C1 segment of cervical spinal cord (tissue), 14 donors: ENCODE data around the gene NOTCH1.

ENCODE experiments used
- DNase-seq, 14 donors: peaks; one replicate each; lab custom pipeline; 2025; lab: John Stamatoyannopoulos, UW

NOTCH1 gene

GRCh38 chr9:136466155-136466541 lies 79.7 kb downstream of the NOTCH1 start:
- no peak for DNase-seq

- DNase-seq = no peak
Observed at GRCh38 chr9:136465500-136466154, 80.2 kb downstream of the NOTCH1 start.

DNA sequence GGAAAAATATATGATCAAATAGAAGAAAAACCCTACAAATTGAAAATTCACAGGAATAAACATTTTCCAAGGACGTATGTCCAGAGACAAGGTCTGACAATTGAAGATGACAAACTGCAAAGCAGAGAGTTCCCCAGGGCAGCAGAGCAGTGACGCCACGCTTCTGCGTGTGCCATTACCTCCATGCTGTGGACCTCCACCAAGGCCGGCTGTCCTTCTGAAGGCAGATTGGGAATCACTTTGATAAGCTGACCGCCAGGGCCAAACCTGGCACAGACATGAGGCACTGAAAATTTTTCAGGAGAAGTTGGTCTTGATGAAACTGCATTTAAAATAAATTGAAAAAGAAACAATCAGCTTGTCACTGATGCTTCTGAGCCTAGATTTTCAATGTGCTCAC lies 81.6 kb downstream of the NOTCH1 start:
- no peak for DNase-seq

GRCh38 chr9:136463578-136463977 lies 82.3 kb downstream of the NOTCH1 start:
- no peak for DNase-seq

DNA sequence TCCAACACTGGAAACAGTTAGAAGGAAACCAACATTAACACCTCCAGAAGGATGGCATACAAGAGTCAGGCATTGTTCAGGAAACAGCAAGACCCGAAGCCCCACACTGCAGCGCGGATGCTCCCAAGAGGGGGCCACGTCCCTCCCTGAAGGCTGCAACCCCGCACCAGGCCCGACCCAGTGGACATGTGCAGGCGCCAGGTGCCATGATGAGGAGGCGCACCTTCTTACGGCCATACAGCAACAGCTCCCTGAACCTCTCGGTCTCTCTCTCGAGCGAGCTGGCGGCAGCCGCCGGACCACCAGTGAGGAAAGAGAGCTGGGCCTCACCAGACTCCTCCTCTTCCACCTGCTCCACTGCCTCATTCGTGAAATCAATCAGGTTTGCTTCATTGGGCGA lies 83.2 kb downstream of the NOTCH1 start:
- no peak for DNase-seq

DNA sequence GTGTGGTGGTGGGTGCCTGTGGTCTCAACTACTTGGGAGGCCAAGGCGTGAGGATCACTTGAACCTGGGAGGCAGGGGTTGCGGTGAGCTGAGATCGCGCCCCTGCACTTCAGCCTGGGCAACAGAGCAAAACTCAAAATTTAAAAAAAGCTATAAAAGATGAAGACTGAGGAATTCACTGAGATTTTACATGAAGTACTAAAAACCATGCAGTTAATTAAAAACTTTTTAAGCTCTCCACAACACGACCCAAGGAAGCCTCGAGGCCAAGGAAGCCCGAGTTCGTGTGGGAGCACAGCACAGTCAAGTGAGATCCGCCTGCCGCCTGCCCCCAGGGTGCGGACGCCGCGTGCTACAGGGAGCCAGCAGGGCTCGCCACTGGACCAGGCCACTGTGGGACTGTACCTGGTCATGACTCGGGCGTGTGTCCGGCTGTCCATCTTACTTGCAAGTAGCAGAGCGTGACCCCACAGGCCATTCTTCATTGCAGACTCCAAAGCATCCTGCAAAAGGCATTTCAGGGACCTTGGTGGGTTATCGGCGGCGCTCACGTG lies 85.0 kb downstream of the NOTCH1 start:
- DNase-seq = no peak

DNA sequence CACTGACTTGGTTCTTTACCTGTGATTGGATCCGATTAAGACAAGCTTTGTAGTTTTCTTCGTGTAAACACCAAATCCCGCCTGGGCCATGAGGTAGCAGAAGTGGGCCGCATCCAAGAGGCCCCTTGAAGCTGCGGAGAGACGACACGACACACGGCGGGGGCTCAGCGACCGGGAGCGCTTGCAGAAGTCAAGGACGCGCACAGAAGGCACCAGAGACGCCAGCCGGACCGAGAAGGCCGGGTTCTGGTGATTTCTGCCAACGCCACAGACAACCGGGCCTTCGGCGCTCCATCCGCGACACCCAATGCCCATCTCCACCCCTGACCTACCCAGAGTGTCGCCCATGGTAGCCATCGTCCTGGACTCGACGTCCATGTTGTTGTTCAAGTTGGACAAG lies 86.4 kb downstream of the NOTCH1 start:
- DNase-seq = no peak

DNA sequence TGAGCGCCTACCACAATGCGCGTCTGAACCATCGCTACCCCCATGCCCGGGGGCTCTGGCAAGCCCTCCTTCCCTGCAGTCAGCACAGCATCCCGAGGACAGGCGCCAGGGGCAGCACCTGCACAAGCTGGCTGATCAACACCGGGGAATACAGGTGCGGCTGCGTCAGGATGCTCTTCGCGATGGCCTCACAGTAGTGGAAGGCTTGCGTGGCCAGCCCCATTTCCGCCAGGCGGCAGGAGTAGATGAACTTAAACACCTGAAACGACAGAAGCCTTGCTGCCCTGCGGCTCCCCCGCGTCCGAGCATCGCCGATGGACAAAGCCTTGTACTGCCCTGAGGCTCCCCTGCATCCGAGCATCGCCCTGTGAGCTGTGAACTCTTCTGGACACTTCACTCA lies 88.5 kb downstream of the NOTCH1 start:
- DNase-seq = no peak

GRCh38 chr9:136456258-136456657 lies 89.6 kb downstream of the NOTCH1 start:
- no peak for DNase-seq

- DNase-seq = no peak
Observed at GRCh38 chr9:136455043-136456002, 90.5 kb downstream of the NOTCH1 start.

DNA sequence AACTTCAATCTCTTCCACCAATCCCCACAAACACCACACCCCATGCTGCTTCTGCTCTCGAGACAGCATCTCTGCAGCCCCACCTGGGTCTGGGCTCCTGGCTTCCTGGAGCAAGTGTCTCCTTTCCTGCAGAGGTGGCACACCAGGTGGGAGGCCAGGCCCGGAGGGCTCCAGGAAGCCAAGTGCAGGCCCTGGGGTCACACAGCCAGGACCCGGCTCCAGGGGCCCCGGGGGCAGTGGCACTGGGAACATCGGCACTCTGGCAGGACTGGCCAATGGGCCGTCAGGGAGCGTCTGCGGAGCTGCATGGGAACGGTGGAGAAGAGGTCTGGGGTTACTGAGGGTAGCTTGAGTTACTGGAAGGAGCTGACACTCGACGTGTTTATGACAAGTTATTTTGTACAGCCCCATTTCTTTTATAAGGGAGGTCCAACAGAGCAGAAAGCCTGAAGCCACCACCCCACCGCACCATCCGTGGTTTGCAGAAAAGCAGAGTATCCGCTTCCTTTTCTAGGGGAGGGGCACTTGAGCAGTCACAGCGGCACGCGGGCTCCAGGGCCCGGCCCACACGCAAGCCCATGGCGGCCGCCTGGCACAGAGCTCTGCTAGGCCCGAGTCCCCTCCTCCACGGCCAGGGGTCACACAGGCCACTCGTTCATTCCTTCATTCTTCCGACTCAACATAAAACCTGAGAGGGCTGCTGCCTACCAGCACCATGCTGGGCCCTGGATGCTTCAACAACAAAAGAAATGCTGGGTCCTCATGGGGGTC lies 91.6 kb downstream of the NOTCH1 start:
- no peak for DNase-seq

DNA sequence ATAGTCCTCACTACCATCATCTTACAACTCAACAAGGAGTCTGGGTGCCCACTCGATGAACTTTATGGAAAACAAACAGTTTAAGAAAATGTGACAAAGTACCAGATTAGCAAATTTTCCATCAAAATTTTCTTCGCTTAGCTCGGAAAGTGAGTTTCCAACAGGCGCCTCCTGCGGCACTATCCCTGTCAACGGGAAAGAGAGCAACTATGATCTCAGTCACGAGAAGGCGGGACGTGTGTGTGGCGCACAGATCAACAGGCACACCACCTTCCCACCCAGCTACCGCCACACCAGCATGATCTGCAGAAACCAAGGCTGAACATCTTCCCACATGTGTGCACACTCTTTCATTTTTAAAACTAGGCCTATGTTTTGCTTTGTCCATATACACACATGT lies 92.5 kb downstream of the NOTCH1 start:
- no peak for DNase-seq

DNA sequence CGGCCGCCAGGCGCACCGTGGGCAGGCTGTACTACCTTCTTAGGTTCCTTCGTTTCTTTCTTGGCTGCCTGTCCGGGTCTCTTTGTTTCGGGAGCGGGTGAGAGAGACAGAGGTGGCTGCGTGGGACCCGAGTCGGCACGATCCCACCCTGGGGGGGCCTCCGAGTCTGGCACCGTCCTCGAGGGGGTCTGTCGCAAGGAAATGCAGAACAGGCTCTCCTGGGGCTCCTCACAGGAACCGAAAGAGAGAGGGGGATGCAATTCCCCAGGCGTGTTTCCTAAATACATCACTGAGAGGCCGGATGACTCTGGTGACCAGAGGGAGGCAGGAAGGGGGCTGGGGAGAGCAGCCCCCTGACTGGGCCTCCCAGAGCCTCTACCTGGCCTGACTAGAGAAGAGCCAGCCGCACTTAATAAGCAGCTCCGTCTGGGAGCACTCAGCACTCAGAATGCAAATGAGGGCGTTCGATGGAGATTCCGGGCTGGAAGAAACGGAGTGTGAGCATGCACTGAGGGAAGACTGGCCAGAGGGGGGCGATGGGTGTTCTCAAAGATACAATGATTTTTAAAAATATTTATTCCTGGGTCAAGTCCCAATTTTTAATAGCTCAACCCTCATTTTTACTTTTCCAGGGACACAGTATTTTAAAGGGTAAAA lies 94.5 kb downstream of the NOTCH1 start:
- DNase-seq = no peak

- DNase-seq = no peak
Observed at GRCh38 chr9:136448655-136449054, 97.2 kb downstream of the NOTCH1 start.

DNA sequence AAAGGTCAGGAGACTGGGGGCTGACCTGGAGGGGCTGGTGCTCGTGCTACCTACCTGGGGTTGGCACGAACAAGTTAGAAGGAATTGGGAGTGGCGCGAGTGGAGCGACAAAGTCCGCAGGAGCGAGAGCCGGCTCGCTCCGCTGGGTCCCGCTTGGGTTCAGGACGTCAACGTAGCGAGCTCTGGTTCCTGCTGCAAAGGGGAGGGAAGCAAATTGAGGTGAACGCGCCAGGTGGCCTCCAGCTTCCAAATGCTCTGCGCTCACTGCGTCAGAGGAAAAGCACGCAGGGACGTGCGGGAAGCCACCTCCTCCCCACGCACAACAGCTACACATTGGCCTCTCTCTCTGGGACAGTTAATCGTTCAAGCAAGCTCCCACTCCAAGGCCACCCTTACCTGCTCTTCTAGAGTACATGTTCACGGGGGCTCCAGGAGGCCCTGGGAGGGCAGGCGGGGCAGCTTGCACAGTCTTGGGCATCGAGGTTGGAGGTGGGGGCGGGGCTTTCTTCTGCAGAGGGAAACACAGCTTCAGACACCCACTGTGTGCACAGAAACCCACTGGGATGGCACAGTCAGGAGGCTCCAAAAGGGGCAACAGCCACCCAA lies 98.6 kb downstream of the NOTCH1 start:
- no peak for DNase-seq

GRCh38 chr9:136445799-136446198 lies 100.0 kb downstream of the NOTCH1 start:
- DNase-seq = no peak
